ENCODE measurements around the gene PRADC1. TPM values are rescaled to one million over a fixed set of nuclear protein-coding genes. Genes with fewer than 3 reads are reported as not detected.

PRADC1 gene
- 10 to 100 TPM; 13.7 to 14.7 TPM for total RNA-seq

DNA sequence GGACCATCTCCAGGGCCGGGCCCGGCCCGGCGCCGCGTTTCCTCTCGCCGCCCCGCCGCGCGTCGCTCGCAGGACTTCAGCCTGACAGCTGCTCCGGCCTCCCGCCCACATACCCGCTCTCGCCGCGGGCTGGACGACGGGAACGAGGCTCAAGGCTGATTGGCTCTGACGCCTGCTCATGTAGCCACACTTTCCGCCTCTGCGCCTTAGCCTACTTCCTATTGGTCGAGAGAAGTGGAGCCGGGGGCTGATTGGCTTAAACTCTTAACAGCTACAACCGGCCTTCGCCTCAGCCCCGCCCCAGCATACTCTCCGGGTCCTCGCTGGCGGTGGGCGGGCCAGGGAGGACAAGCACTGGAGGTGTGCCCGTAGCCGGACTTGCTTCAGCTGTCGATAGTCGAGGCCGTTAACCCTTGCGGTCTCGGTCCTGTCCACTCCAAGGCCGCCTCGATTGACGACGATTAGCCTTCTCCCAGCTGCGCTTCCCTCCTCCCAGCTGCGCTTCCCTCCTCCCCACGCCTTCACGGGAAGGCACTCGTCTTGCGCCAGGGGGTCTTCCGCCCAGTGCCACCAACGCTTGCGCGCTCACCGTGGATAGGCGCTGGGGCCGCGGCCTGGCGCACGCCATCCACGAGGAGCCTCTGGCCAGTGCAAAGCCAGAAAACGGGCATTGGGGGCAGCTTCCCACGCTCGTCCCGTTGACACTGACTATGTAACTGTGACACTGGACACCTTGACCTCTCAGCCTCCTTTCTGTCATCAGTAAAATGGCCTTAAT is at the start of gene PRADC1:
Gene PRADC1 (minus strand): TSS at position 86 of the 778 bp plus-strand sequence. CDS start 79 bp downstream, at position 7.
- H3K27me3 Mint-ChIP-seq: no peaks in the 10 kb centered on the region

DNA sequence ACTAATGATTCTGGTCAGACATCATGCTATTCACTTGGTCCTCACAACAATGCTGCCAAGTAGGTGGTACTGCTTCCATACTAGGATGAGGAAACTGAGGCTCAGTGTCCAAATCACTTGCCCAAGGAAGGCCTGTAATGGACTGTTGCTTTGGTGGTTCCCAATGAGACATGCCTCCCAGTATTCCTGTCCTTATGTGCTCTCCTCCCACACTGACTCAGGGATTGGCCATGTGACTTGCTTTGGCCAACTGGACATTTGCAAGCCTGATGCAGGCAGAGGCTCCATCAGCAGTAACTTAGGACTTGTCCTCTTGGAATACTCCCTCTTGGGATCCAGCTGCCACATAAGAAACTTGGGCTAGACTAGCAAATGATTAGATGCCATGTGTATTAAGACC is 48.2 kb upstream of the PRADC1 start:
- H3K9me3 Mint-ChIP-seq (ENCODE audit: low read depth): no peaks in the 10 kb centered on the region
- peaks cover 7% of the 10 kb centered on the region for H3K36me3 Mint-ChIP-seq
- ATAC-seq: no peak
- CTCF ChIA-PET: interaction anchor here (4.3 kb wide), 1 partner anchor 9 kb away, joined by 21 read pairs; no protein-coding TSS in a partner anchor
- peaks cover 30% of the 10 kb centered on the region for H3K4me1 Mint-ChIP-seq
- no peak for DNase-seq
- H3K27me3 Mint-ChIP-seq: no peaks in the 10 kb centered on the region
- H3K4me3 Mint-ChIP-seq: no peak overlapping the region
- H3K27ac Mint-ChIP-seq: no peak overlapping the region

More for the DNA sequence above, at the start of gene PRADC1:
- peak; percentile 99 for DNase-seq
- Mint-ChIP-seq H3K4me1 (peaks cover 34% of the 10 kb centered on the region), H3K9me3 (ENCODE audit: low read depth) (no peaks in the 10 kb centered on the region), H3K36me3 (peaks cover 11% of the 10 kb centered on the region), H3K27ac (peak within 1 kb of the TSS; percentile 89), H3K4me3 (peak within 1 kb of the TSS; percentile 88)
- peak; percentile 91 for ATAC-seq
- CTCF ChIA-PET: interaction anchor here (0.8 to 7.2 kb wide), 10 partner anchors 10 to 887 kb away, joined by 3 to 56 read pairs (median 4); partner anchors contain the start of genes EGR4, FBXO41 and SMYD5

DNA sequence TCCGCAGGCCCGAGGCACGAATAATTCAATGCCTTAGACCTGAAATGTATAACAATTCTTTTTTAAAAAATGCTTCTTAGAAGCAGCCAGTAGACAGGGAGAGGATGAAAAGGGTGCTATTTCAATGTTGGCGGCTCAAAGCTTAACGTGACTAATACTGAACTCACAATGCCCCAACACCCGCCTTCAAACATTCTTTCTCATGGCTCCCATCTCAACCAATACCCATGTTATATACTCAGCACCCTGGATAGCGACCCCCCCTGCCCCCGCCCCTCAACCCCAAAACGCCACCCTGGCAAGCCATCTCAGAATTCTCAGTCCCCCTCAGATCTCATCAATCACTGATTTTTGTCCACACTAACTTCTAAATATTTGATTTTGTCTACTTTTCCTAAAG is 46.8 kb upstream of the PRADC1 start:
- H3K27ac Mint-ChIP-seq: no peak overlapping the region
- H3K4me3 Mint-ChIP-seq: no peak overlapping the region
- no peaks in the 10 kb centered on the region for H3K9me3 Mint-ChIP-seq (ENCODE audit: low read depth)
- CTCF ChIA-PET: interaction anchor here (4.3 kb wide), 1 partner anchor 10 kb away, joined by 21 read pairs; no protein-coding TSS in a partner anchor
- peaks cover 18% of the 10 kb centered on the region for H3K4me1 Mint-ChIP-seq
- no peaks in the 10 kb centered on the region for H3K27me3 Mint-ChIP-seq
- H3K36me3 Mint-ChIP-seq: peaks cover 9% of the 10 kb centered on the region
- DNase-seq (no peak), ATAC-seq (no peak)

- ATAC-seq (no peak), DNase-seq (no peak)
- H3K27ac Mint-ChIP-seq: no peak overlapping the region
- H3K9me3 Mint-ChIP-seq (ENCODE audit: low read depth): no peaks in the 10 kb centered on the region
- H3K4me1 Mint-ChIP-seq: peaks cover 24% of the 10 kb centered on the region
- no peaks in the 10 kb centered on the region for H3K27me3 Mint-ChIP-seq
- no peak overlapping the region for H3K4me3 Mint-ChIP-seq
- CTCF ChIA-PET: interaction anchor here (0.7 to 1.4 kb wide), 3 partner anchors 16 to 39 kb away, joined by 3 to 4 read pairs (median 3); partner anchors contain the start of gene PRADC1
- peaks cover 10% of the 10 kb centered on the region for H3K36me3 Mint-ChIP-seq
Observed at GRCh38 chr2:73272270-73272669, 39.2 kb upstream of the PRADC1 start.

- H3K27me3 Mint-ChIP-seq: no peaks in the 10 kb centered on the region
- H3K9me3 Mint-ChIP-seq (ENCODE audit: low read depth): no peaks in the 10 kb centered on the region
- H3K4me3 Mint-ChIP-seq: peak overlapping the region; percentile 66
- ATAC-seq: no peak
- H3K4me1 Mint-ChIP-seq: peaks cover 29% of the 10 kb centered on the region
- peaks cover 8% of the 10 kb centered on the region for H3K36me3 Mint-ChIP-seq
- DNase-seq: no peak
- H3K27ac Mint-ChIP-seq: peak overlapping the region; percentile 41
- CTCF ChIA-PET: interaction anchor here (0.9 to 1.5 kb wide), 2 partner anchors 9 to 21 kb away, joined by 3 to 5 read pairs; no protein-coding TSS in a partner anchor
Observed at GRCh38 chr2:73269686-73270465, 36.8 kb upstream of the PRADC1 start.

- CTCF ChIA-PET: interaction anchor here (0.8 to 2.3 kb wide), 5 partner anchors 10 to 31 kb away, joined by 3 to 12 read pairs (median 4); partner anchors contain the start of gene FBXO41
- H3K27me3 Mint-ChIP-seq: no peaks in the 10 kb centered on the region
- DNase-seq (peak; percentile 90), ATAC-seq (peak; percentile 98)
- peaks cover 8% of the 10 kb centered on the region for H3K36me3 Mint-ChIP-seq
- H3K9me3 Mint-ChIP-seq (ENCODE audit: low read depth): no peaks in the 10 kb centered on the region
- peaks cover 29% of the 10 kb centered on the region for H3K4me1 Mint-ChIP-seq
- H3K4me3 Mint-ChIP-seq: peak overlapping the region; percentile 42
- no peak overlapping the region for H3K27ac Mint-ChIP-seq
Observed at GRCh38 chr2:73268830-73269685, 36.0 kb upstream of the PRADC1 start.

DNA sequence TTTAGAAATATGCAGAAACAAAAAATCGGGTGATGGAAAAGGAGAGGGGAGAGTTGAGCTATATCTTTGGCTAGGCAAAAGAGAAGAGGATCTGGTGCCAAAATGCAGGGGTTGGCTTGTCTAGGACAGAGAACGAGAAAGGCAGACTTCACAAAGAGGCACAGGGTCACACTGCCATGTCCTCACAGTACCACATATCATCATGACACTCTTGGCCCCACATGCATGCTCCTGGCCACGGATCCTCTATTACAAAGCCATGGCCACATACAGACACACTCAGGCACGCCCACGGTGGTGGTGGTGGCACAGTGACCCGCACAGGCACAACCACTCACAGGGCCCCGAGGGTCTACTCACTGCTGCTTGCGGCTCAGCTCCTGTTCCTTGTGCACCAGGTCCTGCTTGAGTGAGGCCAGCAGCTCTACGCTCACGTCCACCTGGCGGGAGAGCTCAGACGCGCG is 35.4 kb upstream of the PRADC1 start:
- Mint-ChIP-seq H3K36me3 (peaks cover 8% of the 10 kb centered on the region), H3K4me3 (peak overlapping the region; percentile 42), H3K9me3 (ENCODE audit: low read depth) (no peaks in the 10 kb centered on the region), H3K27ac (peak overlapping the region; percentile 24), H3K4me1 (peaks cover 29% of the 10 kb centered on the region), H3K27me3 (no peaks in the 10 kb centered on the region)
- CTCF ChIA-PET: interaction anchor here (0.8 to 2.3 kb wide), 5 partner anchors 10 to 30 kb away, joined by 3 to 12 read pairs (median 4); partner anchors contain the start of gene FBXO41
- ATAC-seq (no peak), DNase-seq (no peak)

- H3K27me3 Mint-ChIP-seq: no peaks in the 10 kb centered on the region
- H3K27ac Mint-ChIP-seq: no peak overlapping the region
- peaks cover 8% of the 10 kb centered on the region for H3K36me3 Mint-ChIP-seq
- no peak overlapping the region for H3K4me3 Mint-ChIP-seq
- CTCF ChIA-PET: interaction anchor here (1.6 to 2.3 kb wide), 2 partner anchors 9 to 23 kb away, joined by 3 to 12 read pairs; no protein-coding TSS in a partner anchor
- DNase-seq (no peak), ATAC-seq (no peak)
- no peaks in the 10 kb centered on the region for H3K9me3 Mint-ChIP-seq (ENCODE audit: low read depth)
- peaks cover 29% of the 10 kb centered on the region for H3K4me1 Mint-ChIP-seq
Observed at GRCh38 chr2:73267008-73267407, 34.0 kb upstream of the PRADC1 start.

- ATAC-seq: no peak
- Mint-ChIP-seq H3K9me3 (ENCODE audit: low read depth) (no peaks in the 10 kb centered on the region), H3K4me3 (no peak overlapping the region), H3K27ac (no peak overlapping the region), H3K4me1 (peaks cover 29% of the 10 kb centered on the region), H3K36me3 (peaks cover 8% of the 10 kb centered on the region), H3K27me3 (no peaks in the 10 kb centered on the region)
- CTCF ChIA-PET: interaction anchor here (1.6 kb wide), 1 partner anchor 9 kb away, joined by 3 read pairs; no protein-coding TSS in a partner anchor
- no peak for DNase-seq
Observed at GRCh38 chr2:73266061-73266901, 33.2 kb upstream of the PRADC1 start.

GRCh38 chr2:73265298-73266060 is 32.4 kb upstream of the PRADC1 start:
- CTCF ChIA-PET: interaction anchor here (1.6 kb wide), 1 partner anchor 8 kb away, joined by 3 read pairs; no protein-coding TSS in a partner anchor

GRCh38 chr2:73264783-73265182 is 31.7 kb upstream of the PRADC1 start:
- Mint-ChIP-seq H3K27me3 (no peaks in the 10 kb centered on the region), H3K9me3 (ENCODE audit: low read depth) (no peaks in the 10 kb centered on the region), H3K4me1 (peaks cover 22% of the 10 kb centered on the region), H3K4me3 (no peak overlapping the region), H3K27ac (no peak overlapping the region), H3K36me3 (peaks cover 8% of the 10 kb centered on the region)
- DNase-seq (no peak), ATAC-seq (no peak)
- CTCF ChIA-PET: no interaction called here

More at GRCh38 chr2:73265298-73266060, 32.4 kb upstream of the PRADC1 start:
- H3K4me1 Mint-ChIP-seq: peaks cover 27% of the 10 kb centered on the region
- DNase-seq: no peak
- no peaks in the 10 kb centered on the region for H3K9me3 Mint-ChIP-seq (ENCODE audit: low read depth)
- H3K27me3 Mint-ChIP-seq: no peaks in the 10 kb centered on the region
- H3K27ac Mint-ChIP-seq: no peak overlapping the region
- no peak for ATAC-seq
- peaks cover 8% of the 10 kb centered on the region for H3K36me3 Mint-ChIP-seq
- no peak overlapping the region for H3K4me3 Mint-ChIP-seq
